ENCODE results near the gene CSF1R.

CSF1R gene

DNA sequence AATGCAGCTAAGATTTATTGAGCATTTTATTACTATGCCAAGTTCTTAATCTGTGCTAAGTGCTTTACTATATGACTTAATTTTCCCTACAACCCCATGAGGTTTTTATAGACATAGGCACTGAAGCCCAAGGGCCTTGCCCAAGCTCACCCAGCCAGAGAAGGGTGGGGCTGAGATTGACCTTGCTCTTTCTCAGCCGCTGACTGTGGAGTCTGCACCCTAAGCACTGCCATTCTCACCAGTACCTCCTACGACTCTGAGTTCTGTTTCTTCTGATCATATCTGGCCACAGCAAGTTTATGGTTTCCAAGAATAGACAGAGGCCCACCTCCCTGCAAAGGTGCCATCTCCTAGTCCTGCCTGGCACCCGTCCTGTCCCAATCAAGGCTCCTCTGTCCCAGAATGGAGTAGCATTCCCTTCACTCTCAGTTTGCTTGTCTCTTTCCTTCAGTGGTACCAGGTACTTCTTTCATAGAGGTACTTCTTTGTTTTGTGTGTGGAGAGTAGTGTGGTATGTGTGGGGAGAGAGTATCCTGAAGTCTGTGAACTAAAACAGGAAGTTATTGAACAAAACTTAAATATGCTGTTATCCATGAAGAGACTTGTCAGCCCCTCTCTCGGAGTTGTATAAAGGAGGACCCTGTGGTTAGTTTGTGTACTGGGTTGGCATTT is 42.6 kb downstream of the CSF1R start:
- TF ChIP-seq CEBPB (IDR thresholded peaks at IDR 0.05), result no peak

DNA sequence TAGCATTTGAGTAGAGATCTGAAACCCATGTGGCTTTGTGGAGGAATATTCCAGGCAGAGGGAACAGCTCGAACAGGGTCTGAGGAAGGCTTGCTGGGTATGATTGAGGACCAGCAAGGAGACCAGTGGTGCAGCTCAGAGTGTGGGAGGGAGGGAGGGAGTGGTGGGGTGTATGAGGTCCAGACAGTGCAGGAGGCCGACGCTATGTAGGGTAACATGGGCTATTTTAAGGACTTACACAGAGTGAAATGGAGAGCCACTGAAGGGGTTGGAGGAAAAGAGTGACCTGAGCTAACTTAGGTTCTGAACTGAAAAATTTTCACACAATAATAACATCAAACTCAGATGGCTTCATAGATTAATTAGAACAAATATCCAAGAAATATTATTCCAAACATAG is 43.9 kb downstream of the CSF1R start:
- TF ChIP-seq EP300 (IDR thresholded peaks at IDR 0.05; ENCODE audit: borderline replicate concordance) (no peak), TAF1 (IDR thresholded peaks at IDR 0.05; ENCODE audit: low read depth) (no peak), ZBTB7A (IDR thresholded peaks at IDR 0.05; ENCODE audit: low read depth) (no peak), RAD21 (IDR thresholded peaks at IDR 0.05; ENCODE audit: low read depth) (no peak), NFIC (IDR thresholded peaks at IDR 0.05) (no peak), CREB1 (IDR thresholded peaks at IDR 0.05; ENCODE audit: low read depth) (no peak), TCF12 (IDR thresholded peaks at IDR 0.05; ENCODE audit: low read depth) (no peak), REST (IDR thresholded peaks at IDR 0.05; ENCODE audit: low read depth) (no peak), EGR1 (IDR thresholded peaks at IDR 0.05) (no peak), YY1 (IDR thresholded peaks at IDR 0.05; ENCODE audit: low read depth) (no peak), MAX (IDR thresholded peaks at IDR 0.05) (no peak), TEAD4 (IDR thresholded peaks at IDR 0.05) (no peak), FOXM1 (IDR thresholded peaks at IDR 0.05; ENCODE audit: borderline replicate concordance, low read depth) (no peak), CEBPB (IDR thresholded peaks at IDR 0.05) (no peak)
- TF ChIP-seq, protein P1, sequence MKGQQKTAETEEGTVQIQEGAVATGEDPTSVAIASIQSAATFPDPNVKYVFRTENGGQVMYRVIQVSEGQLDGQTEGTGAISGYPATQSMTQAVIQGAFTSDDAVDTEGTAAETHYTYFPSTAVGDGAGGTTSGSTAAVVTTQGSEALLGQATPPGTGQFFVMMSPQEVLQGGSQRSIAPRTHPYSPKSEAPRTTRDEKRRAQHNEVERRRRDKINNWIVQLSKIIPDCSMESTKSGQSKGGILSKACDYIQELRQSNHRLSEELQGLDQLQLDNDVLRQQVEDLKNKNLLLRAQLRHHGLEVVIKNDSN (IDR thresholded peaks at IDR 0.05), result no peak

GRCh38 chr5:150038547-150038946 is 47.8 kb downstream of the CSF1R start:
- TF ChIP-seq, protein P1 (IDR thresholded peaks at IDR 0.05), result no peak
- TF ChIP-seq ZBTB7A (IDR thresholded peaks at IDR 0.05; ENCODE audit: low read depth), result no peak
- TF ChIP-seq EP300 (IDR thresholded peaks at IDR 0.05; ENCODE audit: borderline replicate concordance), result no peak
- no peak for TF ChIP-seq RAD21 (IDR thresholded peaks at IDR 0.05; ENCODE audit: low read depth)
- no peak for TF ChIP-seq NFIC (IDR thresholded peaks at IDR 0.05)
- no peak for TF ChIP-seq MAX (IDR thresholded peaks at IDR 0.05)
- no peak for TF ChIP-seq YY1 (IDR thresholded peaks at IDR 0.05; ENCODE audit: low read depth)
- TF ChIP-seq FOXM1 (IDR thresholded peaks at IDR 0.05; ENCODE audit: borderline replicate concordance, low read depth), result no peak
- no peak for TF ChIP-seq CREB1 (IDR thresholded peaks at IDR 0.05; ENCODE audit: low read depth)
- no peak for TF ChIP-seq TCF12 (IDR thresholded peaks at IDR 0.05; ENCODE audit: low read depth)
- TF ChIP-seq EGR1 (IDR thresholded peaks at IDR 0.05), result no peak
- no peak for TF ChIP-seq TAF1 (IDR thresholded peaks at IDR 0.05; ENCODE audit: low read depth)
- no peak for TF ChIP-seq CEBPB (IDR thresholded peaks at IDR 0.05)

DNA sequence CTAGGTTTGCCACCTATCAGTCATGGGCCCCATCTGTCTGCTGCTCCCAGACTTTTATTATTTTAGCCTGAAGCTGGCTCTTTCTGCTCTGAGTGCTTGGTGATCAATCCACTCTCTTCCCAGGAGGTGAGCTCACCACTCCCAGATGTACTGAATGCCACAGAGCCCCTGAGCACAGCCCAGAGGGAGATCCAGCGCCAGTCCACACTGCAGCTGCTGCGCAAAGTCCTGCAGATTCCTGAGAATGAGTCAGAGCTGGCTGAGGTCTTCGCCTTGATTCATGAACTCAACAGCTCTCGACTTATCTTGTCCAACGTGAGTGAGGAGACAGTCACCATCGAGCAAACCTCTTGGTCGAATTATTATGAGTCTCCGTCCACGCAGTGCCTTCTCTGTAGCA is 49.8 kb downstream of the CSF1R start:
- TF ChIP-seq MAX (IDR thresholded peaks at IDR 0.05) (no peak), EP300 (IDR thresholded peaks at IDR 0.05; ENCODE audit: borderline replicate concordance) (no peak), RAD21 (IDR thresholded peaks at IDR 0.05; ENCODE audit: low read depth) (no peak), YY1 (IDR thresholded peaks at IDR 0.05; ENCODE audit: low read depth) (no peak), REST (IDR thresholded peaks at IDR 0.05; ENCODE audit: low read depth) (no peak), EGR1 (IDR thresholded peaks at IDR 0.05) (no peak), TEAD4 (IDR thresholded peaks at IDR 0.05) (no peak), ZBTB7A (IDR thresholded peaks at IDR 0.05; ENCODE audit: low read depth) (no peak), TCF12 (IDR thresholded peaks at IDR 0.05; ENCODE audit: low read depth) (no peak), CEBPB (IDR thresholded peaks at IDR 0.05) (no peak), NFIC (IDR thresholded peaks at IDR 0.05) (no peak), FOXM1 (IDR thresholded peaks at IDR 0.05; ENCODE audit: borderline replicate concordance, low read depth) (no peak), TAF1 (IDR thresholded peaks at IDR 0.05; ENCODE audit: low read depth) (no peak), CREB1 (IDR thresholded peaks at IDR 0.05; ENCODE audit: low read depth) (no peak)
- TF ChIP-seq, protein P1 (IDR thresholded peaks at IDR 0.05), result no peak
